GM12878 (cell line): ENCODE measurements around the gene GLRA1. TPM values are rescaled to one million over a fixed set of nuclear protein-coding genes. Genes with fewer than 3 reads are reported as not detected.

ENCODE experiments used
- ATAC-seq: fragments of 200-7000 bp; cut with Tn5 transposase; 3 replicates; pipeline ENCODE4 v1.9.1; 2020; ENCODE audit warnings: mild to moderate bottlenecking, moderate library complexity
- BruUV-seq: library from RNA; stranded (reverse); fragments of 400-500 nt; replicated peaks from 2 replicates; lab custom pipeline; 2021; lab: Mats Ljungman, UMichigan
- CTCF ChIA-PET: fragments of 300-600 bp; sonication (Branson Sonifier 250); formaldehyde crosslinking; extraction: SDS; loops from one replicate; lab custom pipeline; 2021; ENCODE audit warnings: inconsistent platforms; lab: Yijun Ruan, JAX
- POLR2A ChIA-PET: fragments of 350-600 bp; formaldehyde crosslinking; extraction: SDS; loops from one replicate; lab custom pipeline; 2021; ENCODE audit warnings: inconsistent platforms; lab: Charles Lee
- RAD21 ChIA-PET: fragments of 300-600 bp; sonication (Branson Sonifier 250); formaldehyde crosslinking; loops from one replicate; lab custom pipeline; 2023; ENCODE audit warnings: antibody characterized with exemption; ENCODE audit not compliant: unreplicated experiment; lab: Charles Lee
- SMC1A ChIA-PET: fragments of 300-600 bp; sonication (Branson Sonifier 250); formaldehyde crosslinking; loops from one replicate; lab custom pipeline; 2023; ENCODE audit not compliant: unreplicated experiment, uncharacterized antibody; lab: Charles Lee
- DNase-seq: peaks from one replicate; pipeline ENCODE4 v3.0.0-alpha.2; 2011; ENCODE audit warnings: low read depth, low spot score
- FAIRE-seq: peaks from 3 replicates; lab custom pipeline; 2011; peaks lifted over from hg19 to GRCh38; lab: Jason Lieb, UNC
- H2AFZ ChIP-seq: 2 replicates; pipeline ENCODE4 v1.6.0; 2011; ENCODE audit warnings: low read depth, low read length, control low read depth; ENCODE audit not compliant: control insufficient read depth
- H3K27ac ChIP-seq: 2 replicates; pipeline ENCODE4 v1.5.1; 2011; ENCODE audit warnings: control low read depth; ENCODE audit not compliant: control insufficient read depth, insufficient read depth
- H3K27me3 ChIP-seq, 2 experiments: replicated peaks in 1 of 2; 2 replicates each; pipeline versions ENCODE4 v1.6.0 to v1.6.1; 2011; ENCODE audit warnings: low read length in 1 of 2; ENCODE audit not compliant: control insufficient read depth in 2 of 2, insufficient read depth in 2 of 2
- H3K36me3 ChIP-seq, 2 experiments: 2 replicates each; pipeline ENCODE4 v1.5.1; 2011; ENCODE audit warnings: low read length in 1 of 2; ENCODE audit not compliant: control insufficient read depth in 2 of 2, insufficient read depth in 2 of 2
- H3K4me1 ChIP-seq: 2 replicates; pipeline ENCODE4 v1.6.1; 2011; ENCODE audit warnings: mild to moderate bottlenecking, low read length, moderate library complexity, mixed read lengths; ENCODE audit not compliant: control insufficient read depth, insufficient read depth
- H3K4me2 ChIP-seq: 2 replicates; pipeline ENCODE4 v1.6.0; 2011; ENCODE audit warnings: control low read depth; ENCODE audit not compliant: control insufficient read depth, insufficient read depth
- H3K4me3 ChIP-seq: fragments of 200-600 bp; sonication (generic); 2 replicates; pipeline ENCODE4 v1.5.1; 2016
- H3K79me2 ChIP-seq: 2 replicates; pipeline ENCODE4 v1.6.0; 2011; ENCODE audit warnings: low read length; ENCODE audit not compliant: control insufficient read depth, insufficient read depth
- H3K9ac ChIP-seq: 2 replicates; pipeline ENCODE4 v1.8.0; 2011; ENCODE audit warnings: low read length, control low read depth, mixed read lengths; ENCODE audit not compliant: control insufficient read depth, insufficient read depth
- H3K9me3 ChIP-seq: replicated peaks from 3 replicates; pipeline ENCODE4 v1.5.1; 2011; ENCODE audit warnings: mild to moderate bottlenecking, low read length; ENCODE audit not compliant: control insufficient read depth, insufficient read depth
- H4K20me1 ChIP-seq: 2 replicates; pipeline ENCODE4 v1.6.0; 2011; ENCODE audit not compliant: control insufficient read depth, insufficient read depth
- CHD1 ChIP-seq: IDR thresholded peaks from 2 replicates; pipeline ENCODE4 v1.6.1; 2012; ENCODE audit warnings: low read depth, low read length, improper control_type of control experiment
- KLF5 ChIP-seq: fragments of 450-650 bp; IDR thresholded peaks from 2 replicates; pipeline ENCODE4 v1.6.1; 2014; ENCODE audit warnings: mild to moderate bottlenecking; ENCODE audit not compliant: partially characterized antibody
- NBN ChIP-seq: fragments of 450-650 bp; IDR thresholded peaks from 2 replicates; pipeline ENCODE4 v1.6.1; 2016
- NR2C1 ChIP-seq: fragments of 450-650 bp; IDR thresholded peaks from 2 replicates; pipeline ENCODE4 v1.6.1; 2017; ENCODE audit warnings: antibody characterized with exemption, mild to moderate bottlenecking, moderate library complexity
- NR2F1 ChIP-seq: fragments of 450-650 bp; conservative IDR thresholded peaks from 2 replicates; pipeline ENCODE4 v1.6.1; 2017; ENCODE audit warnings: mild to moderate bottlenecking
- RELA ChIP-seq: fragments of 450-650 bp; IDR thresholded peaks from 2 replicates; pipeline ENCODE4 v1.8.0; 2014; ENCODE audit warnings: borderline replicate concordance; ENCODE audit not compliant: partially characterized antibody
- SP1 ChIP-seq: IDR thresholded peaks from one replicate; pipeline ENCODE4 v1.6.1; 2011; ENCODE audit warnings: low read depth, low read length
- SPI1 ChIP-seq: IDR thresholded peaks from 2 replicates; pipeline ENCODE4 v1.6.1; 2011; ENCODE audit warnings: low read depth, mild to moderate bottlenecking, low read length, moderate library complexity, borderline replicate concordance; ENCODE audit not compliant: insufficient read depth
- WGBS: methylation state at CpG from one replicate; pipeline ENCODE4 v1.1.6; 2016; ENCODE audit warnings: low lambda C conversion rate; ENCODE audit not compliant: insufficient replicate concordance, insufficient coverage; ENCODE audit errors: missing lambda C conversion rate; 5-methylcytosine and 5-hydroxymethylcytosine counted together
- in situ Hi-C: fragments of 300-500 bp; cut with MboI; formaldehyde crosslinking; loops from 9 replicates; pipeline ENCODE4 v1.14.3; 2018; ENCODE audit warnings: mixed read lengths
- intact Hi-C: fragments of 100-400 bp; cut with micrococcal nuclease; formaldehyde crosslinking; loops from one replicate; pipeline ENCODE4 v1.14.2; 2022; ENCODE audit not compliant: unreplicated experiment
- polyA plus RNA-seq, 11 experiments: library from polyadenylated mRNA; depleted of rRNA in 4 of 11; unstranded in 6 of 11; stranded (reverse) in 5 of 11; fragments of >200 nt; fragmentation: Nextera tagmentation in 4 of 11; fragmentation: Illumina TruSeq in 1 of 11; extraction: Ambion mirVana in 4 of 11; extraction: Trizol in 1 of 11; gene quantifications; 1 replicate in 1 of 11; 2 replicates in 10 of 11; pipeline versions ENCODE4 v1.2.1 to v1.2.3, GENCODE V29; 2011 to 2016; ENCODE audit warnings: inconsistent platforms in 2 of 11, missing spikeins in 2 of 11, low read depth in 1 of 11
- total RNA-seq, 4 experiments: library from RNA; depleted of rRNA in 3 of 4; stranded (reverse); fragments of >200 nt in 3 of 4; fragmentation: Illumina TruSeq in 1 of 4; extraction: Trizol in 1 of 4; gene quantifications; 2 replicates each; pipeline versions ENCODE4 v1.2.1 to v1.2.3, GENCODE V29; 2013 to 2021
- TF ChIP-seq, protein P1 (sequence below): fragments of 450-650 bp; IDR thresholded peaks from 2 replicates; pipeline ENCODE4 v1.6.1; 2014; ENCODE audit warnings: mild to moderate bottlenecking
- TF ChIP-seq, protein P2 (sequence below): fragments of 450-650 bp; IDR thresholded peaks from 2 replicates; pipeline ENCODE4 v1.6.1; 2017; ENCODE audit warnings: mild to moderate bottlenecking, moderate library complexity

The GLRA1 gene
- total and polyA plus RNA-seq, 10 of the 15 experiments (the other 5 are each of a cell fraction or from before 2014, with no cell fraction given), result not detected

DNA sequence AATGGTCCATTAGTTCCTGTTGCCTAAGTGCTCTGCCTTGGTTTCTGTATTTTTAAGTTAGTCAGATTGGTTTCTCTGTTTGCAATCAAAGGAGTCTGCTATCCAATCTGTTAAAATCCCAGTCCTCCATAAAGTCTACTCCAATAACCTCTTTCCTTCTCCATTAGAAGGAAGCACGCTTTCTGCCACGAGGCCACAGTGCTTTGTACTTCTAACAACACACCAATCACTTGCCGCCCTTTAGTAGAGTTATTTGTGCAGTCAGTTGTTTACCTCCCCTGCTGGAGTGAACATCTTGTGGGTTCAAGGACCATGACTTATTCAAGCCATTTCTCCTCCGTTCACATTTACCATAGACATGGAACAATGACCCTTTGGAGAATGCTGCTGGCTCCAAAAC lies 69.0 kb downstream of the GLRA1 start:
- no peaks in the 10 kb centered on the region for H3K4me1 ChIP-seq
- H3K27ac ChIP-seq, result no peak overlapping the region
- no peaks in the 10 kb centered on the region for H3K27me3 ChIP-seq
- ChIA-PET SMC1A (no interaction called here), CTCF (no interaction called here), RAD21 (no interaction called here), POLR2A (no interaction called here)
- 38% methylated on average over 4 of the region's 4 CpGs for WGBS
- no peaks in the 10 kb centered on the region for H3K79me2 ChIP-seq
- H4K20me1 ChIP-seq, result no peaks in the 10 kb centered on the region
- H3K4me2 ChIP-seq, result no peak overlapping the region
- H3K36me3 ChIP-seq, result no peaks in the 10 kb centered on the region
- in situ Hi-C loops, result no loop called here
- H3K9ac ChIP-seq, result no peak overlapping the region
- intact Hi-C loops, result no loop called here
- TF ChIP-seq SP1 (no peak), NR2C1 (no peak), CHD1 (no peak), RELA (no peak), NBN (no peak), KLF5 (no peak), SPI1 (no peak), NR2F1 (no peak)
- TF ChIP-seq, protein P1, sequence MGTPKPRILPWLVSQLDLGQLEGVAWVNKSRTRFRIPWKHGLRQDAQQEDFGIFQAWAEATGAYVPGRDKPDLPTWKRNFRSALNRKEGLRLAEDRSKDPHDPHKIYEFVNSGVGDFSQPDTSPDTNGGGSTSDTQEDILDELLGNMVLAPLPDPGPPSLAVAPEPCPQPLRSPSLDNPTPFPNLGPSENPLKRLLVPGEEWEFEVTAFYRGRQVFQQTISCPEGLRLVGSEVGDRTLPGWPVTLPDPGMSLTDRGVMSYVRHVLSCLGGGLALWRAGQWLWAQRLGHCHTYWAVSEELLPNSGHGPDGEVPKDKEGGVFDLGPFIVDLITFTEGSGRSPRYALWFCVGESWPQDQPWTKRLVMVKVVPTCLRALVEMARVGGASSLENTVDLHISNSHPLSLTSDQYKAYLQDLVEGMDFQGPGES, result no peak
- TF ChIP-seq, protein P2, sequence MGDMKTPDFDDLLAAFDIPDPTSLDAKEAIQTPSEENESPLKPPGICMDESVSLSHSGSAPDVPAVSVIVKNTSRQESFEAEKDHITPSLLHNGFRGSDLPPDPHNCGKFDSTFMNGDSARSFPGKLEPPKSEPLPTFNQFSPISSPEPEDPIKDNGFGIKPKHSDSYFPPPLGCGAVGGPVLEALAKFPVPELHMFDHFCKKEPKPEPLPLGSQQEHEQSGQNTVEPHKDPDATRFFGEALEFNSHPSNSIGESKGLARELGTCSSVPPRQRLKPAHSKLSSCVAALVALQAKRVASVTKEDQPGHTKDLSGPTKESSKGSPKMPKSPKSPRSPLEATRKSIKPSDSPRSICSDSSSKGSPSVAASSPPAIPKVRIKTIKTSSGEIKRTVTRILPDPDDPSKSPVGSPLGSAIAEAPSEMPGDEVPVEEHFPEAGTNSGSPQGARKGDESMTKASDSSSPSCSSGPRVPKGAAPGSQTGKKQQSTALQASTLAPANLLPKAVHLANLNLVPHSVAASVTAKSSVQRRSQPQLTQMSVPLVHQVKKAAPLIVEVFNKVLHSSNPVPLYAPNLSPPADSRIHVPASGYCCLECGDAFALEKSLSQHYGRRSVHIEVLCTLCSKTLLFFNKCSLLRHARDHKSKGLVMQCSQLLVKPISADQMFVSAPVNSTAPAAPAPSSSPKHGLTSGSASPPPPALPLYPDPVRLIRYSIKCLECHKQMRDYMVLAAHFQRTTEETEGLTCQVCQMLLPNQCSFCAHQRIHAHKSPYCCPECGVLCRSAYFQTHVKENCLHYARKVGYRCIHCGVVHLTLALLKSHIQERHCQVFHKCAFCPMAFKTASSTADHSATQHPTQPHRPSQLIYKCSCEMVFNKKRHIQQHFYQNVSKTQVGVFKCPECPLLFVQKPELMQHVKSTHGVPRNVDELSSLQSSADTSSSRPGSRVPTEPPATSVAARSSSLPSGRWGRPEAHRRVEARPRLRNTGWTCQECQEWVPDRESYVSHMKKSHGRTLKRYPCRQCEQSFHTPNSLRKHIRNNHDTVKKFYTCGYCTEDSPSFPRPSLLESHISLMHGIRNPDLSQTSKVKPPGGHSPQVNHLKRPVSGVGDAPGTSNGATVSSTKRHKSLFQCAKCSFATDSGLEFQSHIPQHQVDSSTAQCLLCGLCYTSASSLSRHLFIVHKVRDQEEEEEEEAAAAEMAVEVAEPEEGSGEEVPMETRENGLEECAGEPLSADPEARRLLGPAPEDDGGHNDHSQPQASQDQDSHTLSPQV, result no peak
- no peak for DNase-seq
- no peak for ATAC-seq
- BruUV-seq, result no TSS peak
- no peaks in the 10 kb centered on the region for H3K9me3 ChIP-seq
- no peak overlapping the region for H2AFZ ChIP-seq
- no peak for FAIRE-seq
- no peak overlapping the region for H3K4me3 ChIP-seq
